CD4-positive, CD25-positive, alpha-beta regulatory T cell (primary cell): ENCODE data around the gene DTD1. TPM values are rescaled to one million over a fixed set of nuclear protein-coding genes. Genes with fewer than 3 reads are reported as not detected.

Source experiments
- ATAC-seq, 2 donors: fragments of 150-1000 bp; cut with Tn5 transposase; one replicate each; pipeline ENCODE4 v1.10.0; 2021; ENCODE audit warnings: low read depth in 2 of 2, moderate number of reproducible peaks in 2 of 2, moderate library complexity in 1 of 2
- DNase-seq, 3 donors: peaks; one replicate each; pipeline versions ENCODE4 v3.0.0 to v3.0.0-alpha.2; 2012 to 2022; ENCODE audit warnings: mixed read lengths in 1 of 3
- H3K27ac ChIP-seq: one replicate; pipeline ENCODE4 v1.7.0; 2013; ENCODE audit warnings: mild to moderate bottlenecking, low read length; ENCODE audit not compliant: insufficient read depth, poor library complexity, severe bottlenecking
- H3K27me3 ChIP-seq: one replicate; pipeline ENCODE4 v1.7.0; 2013; ENCODE audit warnings: low read length; ENCODE audit not compliant: control insufficient read depth, insufficient read depth
- H3K36me3 ChIP-seq: one replicate; pipeline ENCODE4 v1.7.0; 2013; ENCODE audit warnings: mild to moderate bottlenecking, low read length, moderate library complexity; ENCODE audit not compliant: control insufficient read depth, insufficient read depth
- H3K4me1 ChIP-seq: 2 replicates; pipeline ENCODE4 v1.7.0; 2013; ENCODE audit warnings: mild to moderate bottlenecking, low read length; ENCODE audit not compliant: insufficient read depth, control insufficient read depth, poor library complexity, severe bottlenecking
- H3K4me3 ChIP-seq: one replicate; pipeline ENCODE4 v1.7.0; 2013; ENCODE audit warnings: low read depth, mild to moderate bottlenecking, low read length, moderate library complexity
- H3K9me3 ChIP-seq, 2 experiments: 1 replicate in 1 of 2; 2 replicates in 1 of 2; pipeline ENCODE4 v1.7.0; 2013; ENCODE audit warnings: low read length in 2 of 2, mild to moderate bottlenecking in 1 of 2, moderate library complexity in 1 of 2; ENCODE audit not compliant: control insufficient read depth in 2 of 2
- H3K27ac Mint-ChIP-seq, 3 donors: one replicate each; pipeline ENCODE4 v1.8.0; 2020 to 2022; ENCODE audit warnings: mild to moderate bottlenecking in 3 of 3, mixed read lengths in 3 of 3, moderate library complexity in 2 of 3
- H3K27me3 Mint-ChIP-seq: one replicate; pipeline ENCODE4 v1.8.0; 2022; ENCODE audit warnings: mild to moderate bottlenecking, mixed read lengths
- H3K36me3 Mint-ChIP-seq: one replicate; pipeline ENCODE4 v1.8.0; 2020; ENCODE audit warnings: mixed read lengths
- H3K4me1 Mint-ChIP-seq, 4 donors: one replicate each; pipeline ENCODE4 v1.8.0; 2020 to 2022; ENCODE audit warnings: mixed read lengths in 4 of 4, mild to moderate bottlenecking in 1 of 4
- H3K4me3 Mint-ChIP-seq, 4 donors: one replicate each; pipeline ENCODE4 v1.8.0; 2020 to 2022; ENCODE audit warnings: mild to moderate bottlenecking in 4 of 4, mixed read lengths in 4 of 4, moderate library complexity in 3 of 4
- H3K9me3 Mint-ChIP-seq, 7 donors: one replicate each; pipeline ENCODE4 v1.8.0; 2020 to 2022; ENCODE audit warnings: mixed read lengths in 7 of 7, mild to moderate bottlenecking in 3 of 7, moderate library complexity in 2 of 7
- polyA plus RNA-seq, 4 donors: library from polyadenylated mRNA; unstranded; fragments of 300-500 nt; fragmentation: Illumina TruSeq; gene quantifications; one replicate each; pipeline ENCODE4 v1.2.3, GENCODE V29; 2021
- total RNA-seq: library from RNA; stranded (reverse); gene quantifications from one replicate; pipeline ENCODE4 v1.2.3, GENCODE V29; 2022

Gene DTD1
- total and polyA plus RNA-seq, 5 donors from 2014 or later = 16.5 to 47.2 (median 44.4) TPM

DNA sequence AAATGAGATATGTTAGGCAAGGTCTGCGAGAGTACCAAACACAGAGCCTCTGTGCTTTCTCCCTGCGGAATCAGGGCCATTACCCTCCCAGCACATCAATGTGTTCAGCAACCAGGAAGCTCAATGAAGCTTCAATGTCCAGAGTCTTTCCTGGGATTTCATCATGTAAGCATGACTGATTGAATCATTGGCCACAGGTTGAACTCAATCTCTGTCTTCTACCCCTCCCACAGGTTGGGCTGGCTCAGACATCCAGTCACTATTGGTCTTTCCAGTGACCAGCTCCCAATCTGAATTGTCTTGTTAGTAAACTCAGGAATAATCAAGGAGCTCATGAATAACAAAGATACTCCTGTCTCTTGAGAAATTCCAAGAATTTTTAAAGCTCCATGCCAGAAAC lies 2.7 kb upstream of the DTD1 start:
- no peaks in the 10 kb centered on the region for H3K36me3 ChIP-seq
- no peak overlapping the region for H3K27ac ChIP-seq
- H3K4me3 Mint-ChIP-seq = peak overlapping the region in 3 of 4 donors; percentile 15 to 63 (median 16)
- no peaks in the 10 kb centered on the region for H3K9me3 ChIP-seq
- no peak overlapping the region for H3K27ac Mint-ChIP-seq
- H3K4me1 Mint-ChIP-seq = peaks cover 10 to 26% (median 20%) of the 10 kb centered on the region in 4 donors
- no peak for DNase-seq
- ATAC-seq = no peak
- H3K36me3 Mint-ChIP-seq = no peaks in the 10 kb centered on the region
- H3K27me3 Mint-ChIP-seq = peaks cover 7% of the 10 kb centered on the region
- H3K9me3 Mint-ChIP-seq = peaks cover 0 to 3% (median 0%) of the 10 kb centered on the region in 7 donors
- H3K4me3 ChIP-seq = no peak overlapping the region
- H3K4me1 ChIP-seq = peaks cover 22% of the 10 kb centered on the region
- H3K27me3 ChIP-seq = peaks cover 2% of the 10 kb centered on the region

DNA sequence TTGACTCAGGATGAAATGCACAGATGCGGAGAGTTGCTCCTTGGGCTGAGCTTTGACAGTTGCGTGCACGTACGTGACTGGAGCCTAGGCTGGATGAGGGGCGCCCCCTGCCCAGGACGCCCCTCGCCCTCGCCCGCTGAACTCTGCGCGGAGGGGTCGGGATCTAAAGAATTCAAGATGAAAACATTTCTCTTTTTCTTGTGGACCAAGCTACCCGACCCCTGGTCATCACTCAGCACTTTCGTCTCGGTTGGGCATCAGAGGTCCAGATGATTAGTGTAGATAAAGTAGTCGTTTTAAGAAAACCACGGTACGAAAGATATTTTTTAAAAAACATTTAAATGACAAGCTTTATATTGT lies 700 bp downstream of the DTD1 start:
- no peaks in the 10 kb centered on the region for H3K36me3 ChIP-seq
- DNase-seq (no peak), ATAC-seq (no peak)
- Mint-ChIP-seq H3K27ac (peak overlapping the region; percentile 85 to 93 (median 92)), H3K27me3 (peaks cover 7% of the 10 kb centered on the region), H3K4me1 (peaks cover 11 to 37% (median 25%) of the 10 kb centered on the region in 4 donors), H3K4me3 (peak overlapping the region; percentile 90 to 94 (median 90)), H3K9me3 (no peaks in the 10 kb centered on the region), H3K36me3 (peaks cover 2% of the 10 kb centered on the region)
- H3K27me3 ChIP-seq = peaks cover 2% of the 10 kb centered on the region
- H3K4me3 ChIP-seq = peak overlapping the region; percentile 84
- peak overlapping the region; percentile 58 for H3K27ac ChIP-seq
- no peaks in the 10 kb centered on the region for H3K9me3 ChIP-seq
- H3K4me1 ChIP-seq = peaks cover 22% of the 10 kb centered on the region

- no peaks in the 10 kb centered on the region for H3K9me3 ChIP-seq
- peaks cover 14 to 37% (median 27%) of the 10 kb centered on the region in 4 donors for H3K4me1 Mint-ChIP-seq
- H3K9me3 Mint-ChIP-seq = no peaks in the 10 kb centered on the region
- H3K4me3 ChIP-seq = no peak overlapping the region
- ATAC-seq (no peak), DNase-seq (no peak)
- H3K27me3 Mint-ChIP-seq = peaks cover 7% of the 10 kb centered on the region
- no peaks in the 10 kb centered on the region for H3K27me3 ChIP-seq
- peak overlapping the region; percentile 73 to 92 (median 85) for H3K27ac Mint-ChIP-seq
- H3K4me3 Mint-ChIP-seq = peak overlapping the region; percentile 11 to 90 (median 72)
- peaks cover 22% of the 10 kb centered on the region for H3K4me1 ChIP-seq
- H3K27ac ChIP-seq = no peak overlapping the region
- peaks cover 12% of the 10 kb centered on the region for H3K36me3 Mint-ChIP-seq
- H3K36me3 ChIP-seq = peaks cover 3% of the 10 kb centered on the region
Observed at GRCh38 chr20:18589941-18590674, 2.3 kb downstream of the DTD1 start.

DNA sequence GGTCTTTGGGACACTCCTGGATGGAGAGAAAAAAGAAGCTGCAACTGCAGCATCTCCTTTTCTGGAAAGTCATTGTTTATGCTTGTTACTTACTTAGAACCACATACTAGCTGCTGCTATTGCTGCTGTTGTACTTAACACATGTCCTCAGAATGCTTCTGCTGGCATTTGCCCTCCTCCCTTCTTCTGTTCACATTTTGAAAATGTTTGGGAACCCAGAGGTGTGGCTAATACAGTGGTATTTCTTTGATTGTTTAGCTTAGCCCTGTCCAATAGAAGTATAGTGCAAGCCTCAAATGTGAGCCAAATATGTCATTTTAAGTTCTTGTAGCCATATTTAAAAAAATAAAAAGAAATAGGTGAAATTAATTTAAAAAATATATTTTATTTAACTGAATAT lies 8.4 kb downstream of the DTD1 start:
- peaks cover 25% of the 10 kb centered on the region for H3K36me3 ChIP-seq
- no peaks in the 10 kb centered on the region for H3K4me1 ChIP-seq
- H3K27me3 Mint-ChIP-seq = no peaks in the 10 kb centered on the region
- peaks cover 0 to 1% (median 0%) of the 10 kb centered on the region in 7 donors for H3K9me3 Mint-ChIP-seq
- H3K36me3 Mint-ChIP-seq = peaks cover 32% of the 10 kb centered on the region
- no peak overlapping the region for H3K4me3 Mint-ChIP-seq
- H3K27ac ChIP-seq = no peak overlapping the region
- H3K27me3 ChIP-seq = no peaks in the 10 kb centered on the region
- H3K4me3 ChIP-seq = no peak overlapping the region
- peaks cover 4 to 7% (median 5%) of the 10 kb centered on the region in 4 donors for H3K4me1 Mint-ChIP-seq
- ATAC-seq (no peak), DNase-seq (no peak)
- H3K9me3 ChIP-seq = no peaks in the 10 kb centered on the region
- H3K27ac Mint-ChIP-seq = no peak overlapping the region

DNA sequence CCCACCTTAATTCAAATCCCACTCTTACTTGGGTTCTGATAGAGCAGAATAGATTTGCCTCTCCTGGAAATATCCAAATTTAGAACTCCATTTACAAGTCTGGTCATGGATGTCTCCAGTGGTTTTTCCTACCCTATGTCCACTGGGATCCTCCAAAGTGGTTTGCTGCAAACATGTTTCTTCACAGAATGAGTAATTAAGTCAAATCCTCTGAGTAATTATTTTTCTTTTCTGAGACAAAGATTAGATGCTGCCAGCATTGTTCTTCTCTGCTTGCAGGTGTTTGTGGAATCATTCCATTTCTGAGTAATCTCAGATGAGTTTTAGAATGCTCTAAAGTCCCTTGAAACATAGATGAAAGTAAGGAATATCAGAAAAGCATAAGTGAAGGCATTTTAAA lies 21.9 kb downstream of the DTD1 start:
- H3K9me3 Mint-ChIP-seq = peaks cover 0 to 1% (median 0%) of the 10 kb centered on the region in 7 donors
- no peaks in the 10 kb centered on the region for H3K4me1 ChIP-seq
- H3K27ac ChIP-seq = no peak overlapping the region
- no peak overlapping the region for H3K27ac Mint-ChIP-seq
- no peaks in the 10 kb centered on the region for H3K27me3 Mint-ChIP-seq
- H3K4me3 Mint-ChIP-seq = no peak overlapping the region
- no peak overlapping the region for H3K4me3 ChIP-seq
- H3K4me1 Mint-ChIP-seq = peaks cover 5 to 7% (median 6%) of the 10 kb centered on the region in 4 donors
- no peak for ATAC-seq
- DNase-seq = no peak
- H3K36me3 ChIP-seq = peaks cover 5% of the 10 kb centered on the region
- no peaks in the 10 kb centered on the region for H3K9me3 ChIP-seq
- H3K36me3 Mint-ChIP-seq = peaks cover 21% of the 10 kb centered on the region
- no peaks in the 10 kb centered on the region for H3K27me3 ChIP-seq

DNA sequence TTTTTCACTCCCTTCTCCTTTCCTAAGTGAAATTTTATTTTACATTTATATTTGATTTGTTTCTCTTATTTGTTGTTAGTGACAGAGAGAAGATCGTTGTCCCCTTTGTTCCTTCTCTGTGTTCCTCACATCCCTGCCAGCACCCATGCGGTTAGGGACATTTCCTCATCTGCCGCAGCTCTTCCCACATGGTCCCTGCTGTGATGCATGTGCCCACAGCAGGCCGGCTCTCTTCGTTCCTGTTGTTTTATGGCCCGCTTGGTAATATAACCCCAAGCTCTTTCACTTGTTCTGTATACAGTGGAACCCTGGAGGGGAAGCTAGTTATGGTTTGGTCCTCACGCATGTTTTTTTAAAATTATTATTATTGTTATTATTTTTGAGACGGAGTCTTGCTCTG lies 23.6 kb downstream of the DTD1 start:
- DNase-seq (no peak), ATAC-seq (no peak)
- H3K27me3 Mint-ChIP-seq = no peaks in the 10 kb centered on the region
- H3K9me3 Mint-ChIP-seq = peaks cover 0 to 1% (median 0%) of the 10 kb centered on the region in 7 donors
- H3K27ac ChIP-seq = no peak overlapping the region
- no peak overlapping the region for H3K4me3 Mint-ChIP-seq
- no peak overlapping the region for H3K27ac Mint-ChIP-seq
- H3K4me3 ChIP-seq = no peak overlapping the region
- H3K36me3 ChIP-seq = peaks cover 5% of the 10 kb centered on the region
- peaks cover 5 to 10% (median 8%) of the 10 kb centered on the region in 4 donors for H3K4me1 Mint-ChIP-seq
- no peaks in the 10 kb centered on the region for H3K27me3 ChIP-seq
- H3K4me1 ChIP-seq = no peaks in the 10 kb centered on the region
- H3K36me3 Mint-ChIP-seq = peaks cover 25% of the 10 kb centered on the region
- no peaks in the 10 kb centered on the region for H3K9me3 ChIP-seq

DNA sequence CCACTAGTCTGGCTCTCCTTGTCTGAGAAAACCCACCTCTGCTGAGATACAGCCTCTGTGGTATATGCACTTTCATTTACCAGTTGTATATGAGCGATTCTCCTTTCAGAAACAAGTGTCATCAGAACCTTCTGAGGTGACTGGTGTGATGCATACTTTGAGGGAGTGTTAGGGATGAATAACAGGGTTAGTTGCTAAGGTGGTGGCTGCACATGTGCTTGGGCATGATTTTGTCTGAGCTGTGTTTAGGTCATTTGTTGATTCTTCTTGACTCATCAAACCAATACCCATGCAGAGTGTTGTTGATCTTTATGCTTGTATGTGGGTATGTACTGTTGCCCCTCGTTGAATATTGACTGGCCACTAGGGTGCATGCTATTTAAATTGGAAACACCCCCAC lies 25.7 kb downstream of the DTD1 start:
- Mint-ChIP-seq H3K4me3 (no peak overlapping the region), H3K9me3 (peaks cover 0 to 1% (median 0%) of the 10 kb centered on the region in 7 donors), H3K4me1 (peaks cover 1 to 14% (median 5%) of the 10 kb centered on the region in 4 donors), H3K36me3 (peaks cover 31% of the 10 kb centered on the region), H3K27ac (peak overlapping the region in 1 of 3 donors; percentile 13), H3K27me3 (no peaks in the 10 kb centered on the region)
- DNase-seq (no peak), ATAC-seq (no peak)
- peaks cover 5% of the 10 kb centered on the region for H3K36me3 ChIP-seq
- H3K4me1 ChIP-seq = no peaks in the 10 kb centered on the region
- no peaks in the 10 kb centered on the region for H3K9me3 ChIP-seq
- no peak overlapping the region for H3K4me3 ChIP-seq
- no peak overlapping the region for H3K27ac ChIP-seq
- no peaks in the 10 kb centered on the region for H3K27me3 ChIP-seq

DNA sequence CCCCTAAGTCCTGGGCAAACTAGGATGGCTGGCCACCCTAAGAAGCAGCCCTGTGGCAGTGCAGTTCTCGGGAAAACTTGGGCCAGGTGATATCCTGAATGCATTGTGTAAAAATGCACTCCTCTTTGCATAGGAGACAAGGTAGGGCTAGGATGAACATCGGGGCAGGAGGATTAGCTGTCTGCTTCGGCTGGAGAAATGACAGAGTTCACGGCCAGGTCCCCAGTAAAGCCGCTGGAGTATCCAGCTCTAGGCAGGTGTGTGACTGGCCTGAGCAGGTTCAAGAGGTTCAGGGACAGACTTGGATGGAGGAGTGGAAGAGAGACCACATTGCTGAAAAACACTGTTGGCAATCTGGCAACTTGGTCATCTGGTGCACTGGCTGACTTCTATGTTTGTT lies 26.4 kb downstream of the DTD1 start:
- peaks cover 29% of the 10 kb centered on the region for H3K36me3 Mint-ChIP-seq
- no peak overlapping the region for H3K27ac ChIP-seq
- peaks cover 0 to 14% (median 5%) of the 10 kb centered on the region in 4 donors for H3K4me1 Mint-ChIP-seq
- H3K27me3 ChIP-seq = no peaks in the 10 kb centered on the region
- peak overlapping the region; percentile 13 to 48 (median 31) for H3K27ac Mint-ChIP-seq
- no peak overlapping the region for H3K4me3 ChIP-seq
- H3K9me3 ChIP-seq = no peaks in the 10 kb centered on the region
- peaks cover 0 to 1% (median 0%) of the 10 kb centered on the region in 7 donors for H3K9me3 Mint-ChIP-seq
- no peaks in the 10 kb centered on the region for H3K4me1 ChIP-seq
- DNase-seq (no peak), ATAC-seq (no peak)
- H3K27me3 Mint-ChIP-seq = no peaks in the 10 kb centered on the region
- H3K4me3 Mint-ChIP-seq = no peak overlapping the region
- H3K36me3 ChIP-seq = peaks cover 5% of the 10 kb centered on the region
